Stomach (tissue), 4 donors: ENCODE data around the gene PDGFRB.

Experiments used
- CTCF ChIP-seq, 7 experiments: fragments of 450-650 bp in 4 of 7; fragments of 200-600 bp in 3 of 7; sonication (generic) in 3 of 7; IDR thresholded peaks; one replicate each; pipeline ENCODE4 v1.5.1; 2016 to 2019; ENCODE audit warnings: antibody characterized with exemption in 7 of 7, control low read depth in 2 of 7, mild to moderate bottlenecking in 1 of 7
- EP300 ChIP-seq: sonication (generic); formaldehyde crosslinking; IDR thresholded peaks from one replicate; pipeline ENCODE4 v1.6.1; 2017; ENCODE audit warnings: antibody characterized with exemption
- POLR2A ChIP-seq, 4 donors: fragments of 450-650 bp; IDR thresholded peaks; one replicate each; pipeline ENCODE4 v1.6.1; 2016; ENCODE audit warnings: antibody characterized with exemption in 4 of 4, control low read depth in 2 of 4, mild to moderate bottlenecking in 1 of 4, moderate library complexity in 1 of 4
- POLR2AphosphoS5 ChIP-seq, 3 donors: sonication (generic); formaldehyde crosslinking; IDR thresholded peaks; one replicate each; pipeline ENCODE4 v1.6.1; 2016; ENCODE audit warnings: antibody characterized with exemption in 3 of 3

- no peak for TF ChIP-seq CTCF (IDR thresholded peaks at IDR 0.05)
- no peak for TF ChIP-seq EP300
- TF ChIP-seq POLR2A (IDR thresholded peaks at IDR 0.05): no peak
- no peak for TF ChIP-seq POLR2AphosphoS5 (IDR thresholded peaks at IDR 0.05)
These were observed 73.3 kb downstream of the PDGFRB start for GRCh38 chr5:150082374-150082773.
